Sigmoid colon (tissue), 7 donors: ENCODE measurements around the gene COL2A1. TPM values are rescaled to one million over a fixed set of nuclear protein-coding genes. Genes with fewer than 3 reads are reported as not detected.

Experiments used
- DNase-seq: peaks from one replicate; pipeline ENCODE4 v3.0.0-alpha.2; 2019
- H3K27ac ChIP-seq, 4 donors: fragments of 200-600 bp; sonication (generic); one replicate each; pipeline ENCODE4 v1.5.1; 2016 to 2019; ENCODE audit warnings: mild to moderate bottlenecking in 1 of 4
- H3K27me3 ChIP-seq, 3 donors: fragments of 200-600 bp; sonication (generic); one replicate each; pipeline ENCODE4 v1.5.1; 2019; ENCODE audit warnings: mild to moderate bottlenecking in 1 of 3
- H3K36me3 ChIP-seq, 4 donors: fragments of 200-600 bp; sonication (generic); one replicate each; pipeline ENCODE4 v1.5.1; 2016 to 2019
- H3K4me1 ChIP-seq, 4 donors: fragments of 200-600 bp; sonication (generic); one replicate each; pipeline ENCODE4 v1.5.1; 2017 to 2019
- H3K4me3 ChIP-seq, 4 donors: fragments of 200-600 bp; sonication (generic); one replicate each; pipeline ENCODE4 v1.5.1; 2017 to 2019; ENCODE audit warnings: mild to moderate bottlenecking in 2 of 4, moderate library complexity in 1 of 4
- H3K9me3 ChIP-seq, 4 donors: fragments of 200-600 bp in 3 of 4; sonication (generic) in 3 of 4; one replicate each; pipeline versions ENCODE4 v1.5.1 to v1.6.1; 2013 to 2019
- CTCF ChIP-seq, 4 experiments: fragments of 450-650 bp in 3 of 4; fragments of 200-600 bp in 1 of 4; IDR thresholded peaks; one replicate each; pipeline ENCODE4 v1.5.1; 2016 to 2019; ENCODE audit warnings: antibody characterized with exemption in 4 of 4, mild to moderate bottlenecking in 3 of 4, moderate library complexity in 2 of 4
- EP300 ChIP-seq, 4 donors: sonication (generic); formaldehyde crosslinking; IDR thresholded peaks; one replicate each; pipeline ENCODE4 v1.6.1; 2017; ENCODE audit warnings: antibody characterized with exemption in 4 of 4
- POLR2A ChIP-seq, 2 donors: fragments of 450-650 bp; IDR thresholded peaks; one replicate each; pipeline ENCODE4 v1.6.1; 2016; ENCODE audit warnings: antibody characterized with exemption in 2 of 2, mild to moderate bottlenecking in 2 of 2, moderate library complexity in 2 of 2
- POLR2AphosphoS5 ChIP-seq, 4 donors: sonication (generic); formaldehyde crosslinking; IDR thresholded peaks; one replicate each; pipeline ENCODE4 v1.6.1; 2017; ENCODE audit warnings: antibody characterized with exemption in 4 of 4
- WGBS, 2 donors: extraction: QIAGEN DNeasy Blood & Tissue Kit; methylation state at CpG; one replicate each; pipeline ENCODE4 v1.1.7; 2013; 5-methylcytosine and 5-hydroxymethylcytosine counted together
- intact Hi-C: fragments of 100-400 bp; cut with DNase I; formaldehyde crosslinking; loops from one replicate; pipeline ENCODE4 v1.15.1; 2023
- polyA plus RNA-seq, 3 donors: library from polyadenylated mRNA; stranded (reverse); fragments of 200-250 nt; gene quantifications; one replicate each; pipeline ENCODE4 v1.2.3, GENCODE V29; 2013
- total RNA-seq, 4 donors: library from RNA; depleted of rRNA; stranded (reverse); fragments of >200 nt; gene quantifications; one replicate each; pipeline ENCODE4 v1.1.0, GENCODE V29; 2016
- donor health status: healthy with polysubstance abuse.
- donor health status: Bipolar disorder and iron deficiency.
- donor health status: healthy.

The COL2A1 gene
- total and polyA plus RNA-seq, 7 donors = 0.17 to 0.60 TPM; not detected in 5

GRCh38 chr12:47984331-47984801 lies 19.9 kb downstream of the COL2A1 start:
- H3K9me3 ChIP-seq = no peaks in the 10 kb centered on the region
- no peak overlapping the region for H3K4me3 ChIP-seq
- no peaks in the 10 kb centered on the region for H3K27me3 ChIP-seq
- intact Hi-C loops = no loop called here
- H3K36me3 ChIP-seq = no peaks in the 10 kb centered on the region
- WGBS, 2 donors = 94 to 96% methylated on average over 8 of the region's 8 CpGs
- H3K4me1 ChIP-seq = no peaks in the 10 kb centered on the region
- TF ChIP-seq POLR2A (IDR thresholded peaks at IDR 0.05) (no peak), EP300 (IDR thresholded peaks at IDR 0.05) (no peak)
- H3K27ac ChIP-seq = no peak overlapping the region
- peak; percentile 58 for DNase-seq

DNA sequence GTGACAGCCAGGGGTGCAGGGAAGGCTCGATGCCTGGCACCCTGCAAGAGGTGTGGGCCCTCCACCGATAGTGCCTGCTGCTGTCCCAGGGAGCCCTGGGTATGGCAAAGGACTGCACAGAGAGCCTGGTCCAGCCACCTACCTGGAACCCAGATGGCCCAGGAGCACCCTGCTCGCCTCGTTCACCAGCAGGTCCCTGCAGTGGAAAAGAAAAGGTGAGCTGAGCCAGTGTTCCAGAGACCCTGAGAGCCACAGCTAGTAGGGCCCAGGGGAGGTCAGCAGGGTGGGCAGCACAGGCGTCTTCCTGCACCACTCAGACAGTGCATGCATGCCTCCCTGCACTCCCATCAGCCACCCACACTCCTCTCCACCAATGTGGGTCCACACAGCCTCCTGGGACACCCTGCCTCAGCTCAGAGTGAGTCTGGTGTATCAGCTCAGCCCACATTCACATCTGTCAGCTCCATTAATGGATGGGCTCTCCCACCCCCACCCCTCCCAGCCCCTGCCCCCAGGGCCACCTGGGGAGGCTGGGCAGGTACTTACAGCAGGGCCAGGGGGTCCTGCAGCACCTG lies 20.6 kb downstream of the COL2A1 start:
- Histone ChIP-seq H3K4me1 (no peaks in the 10 kb centered on the region), H3K9me3 (no peaks in the 10 kb centered on the region), H3K36me3 (no peaks in the 10 kb centered on the region), H3K4me3 (no peak overlapping the region), H3K27me3 (no peaks in the 10 kb centered on the region), H3K27ac (no peak overlapping the region)
- TF ChIP-seq POLR2AphosphoS5 (IDR thresholded peaks at IDR 0.05) = no peak
- TF ChIP-seq CTCF (IDR thresholded peaks at IDR 0.05) = no peak
- no peak for TF ChIP-seq EP300 (IDR thresholded peaks at IDR 0.05)
- TF ChIP-seq POLR2A (IDR thresholded peaks at IDR 0.05) = no peak
- WGBS, 2 donors = 88 to 91% methylated on average over 5 of the region's 5 CpGs
- intact Hi-C loops = no loop called here
- peak; percentile 48 for DNase-seq

DNA sequence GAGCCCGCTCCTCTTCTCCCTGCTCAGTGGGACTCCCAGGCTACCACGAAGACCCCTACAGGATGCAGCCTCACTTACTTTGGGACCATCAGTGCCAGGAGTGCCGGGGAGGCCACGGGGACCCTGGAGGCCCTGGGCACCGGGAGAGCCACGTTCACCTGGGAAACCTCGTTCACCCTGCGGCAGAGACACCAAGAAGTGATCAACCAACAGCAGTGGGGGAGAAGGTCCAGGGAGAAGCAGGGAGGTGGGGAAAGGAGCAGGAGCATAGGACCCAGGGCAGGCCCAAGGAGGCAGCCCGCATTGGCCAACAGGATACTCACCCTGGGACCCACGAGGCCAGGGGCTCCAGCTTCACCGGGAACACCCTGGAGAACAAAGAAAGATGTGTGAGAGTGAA lies 21.5 kb downstream of the COL2A1 start:
- TF ChIP-seq CTCF (IDR thresholded peaks at IDR 0.05) = no peak
- no peak for TF ChIP-seq EP300 (IDR thresholded peaks at IDR 0.05)
- no peak for TF ChIP-seq POLR2A (IDR thresholded peaks at IDR 0.05)
- TF ChIP-seq POLR2AphosphoS5 (IDR thresholded peaks at IDR 0.05) = no peak
- 93 to 94% methylated on average over 11 of the region's 11 CpGs for WGBS, 2 donors
- Histone ChIP-seq H3K9me3 (no peaks in the 10 kb centered on the region), H3K4me3 (no peak overlapping the region), H3K4me1 (no peaks in the 10 kb centered on the region), H3K27me3 (no peaks in the 10 kb centered on the region), H3K27ac (no peak overlapping the region), H3K36me3 (no peaks in the 10 kb centered on the region)
- DNase-seq = peak; percentile 29
- intact Hi-C loops = no loop called here

DNA sequence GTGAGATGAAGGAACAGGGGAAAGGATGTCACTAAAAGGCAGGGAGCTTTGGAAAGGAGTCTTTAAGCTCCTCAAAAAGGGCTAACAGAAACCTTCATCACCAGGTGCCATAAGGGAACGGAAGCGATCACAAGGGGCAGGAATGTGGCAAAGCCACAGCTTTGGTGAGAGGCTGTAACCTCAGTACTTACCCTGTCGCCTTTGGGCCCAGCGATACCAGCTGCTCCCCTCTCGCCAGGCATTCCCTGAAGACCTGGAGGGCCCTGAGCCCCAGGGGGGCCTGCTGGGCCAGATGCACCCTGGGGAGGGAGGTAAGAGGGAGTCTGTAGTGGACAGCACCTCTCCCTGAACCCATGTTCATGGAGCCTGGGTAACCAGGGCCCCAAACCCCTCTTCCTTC lies 22.0 kb downstream of the COL2A1 start:
- DNase-seq = no peak
- no peaks in the 10 kb centered on the region for H3K9me3 ChIP-seq
- H3K27ac ChIP-seq = no peak overlapping the region
- intact Hi-C loops = no loop called here
- H3K27me3 ChIP-seq = no peaks in the 10 kb centered on the region
- no peak overlapping the region for H3K4me3 ChIP-seq
- 75 to 77% methylated on average over 5 of the region's 5 CpGs for WGBS, 2 donors
- H3K4me1 ChIP-seq = no peaks in the 10 kb centered on the region
- TF ChIP-seq EP300 (IDR thresholded peaks at IDR 0.05) (no peak), CTCF (IDR thresholded peaks at IDR 0.05) (no peak), POLR2A (IDR thresholded peaks at IDR 0.05) (no peak), POLR2AphosphoS5 (IDR thresholded peaks at IDR 0.05) (no peak)
- H3K36me3 ChIP-seq = no peaks in the 10 kb centered on the region

GRCh38 chr12:47981496-47982260 lies 22.6 kb downstream of the COL2A1 start:
- no peak for DNase-seq
- no peaks in the 10 kb centered on the region for H3K4me1 ChIP-seq
- intact Hi-C loops = no loop called here
- H3K27ac ChIP-seq = no peak overlapping the region
- no peak for TF ChIP-seq CTCF (IDR thresholded peaks at IDR 0.05)
- no peak for TF ChIP-seq POLR2AphosphoS5 (IDR thresholded peaks at IDR 0.05)
- no peak for TF ChIP-seq POLR2A (IDR thresholded peaks at IDR 0.05)
- TF ChIP-seq EP300 (IDR thresholded peaks at IDR 0.05) = no peak
- no peaks in the 10 kb centered on the region for H3K36me3 ChIP-seq
- no peaks in the 10 kb centered on the region for H3K27me3 ChIP-seq
- no peak overlapping the region for H3K4me3 ChIP-seq
- no peaks in the 10 kb centered on the region for H3K9me3 ChIP-seq
- WGBS, 2 donors = 25 to 66% methylated on average over 20 of the region's 20 CpGs
